ACHN (cell line): Measurements from ENCODE around the gene SNAPC2.
A peak's percentile ranks its signal among the peaks of the same experiment; 100 is the strongest.
"Not testable (repeated sequence)": the region's sequence is repeated elsewhere in the genome, so short reads cannot be mapped to it uniquely, and the experiment has no call there.

Experiments used
- DNase-seq: peaks from one replicate; pipeline ENCODE4 v3.0.0-alpha.2; 2015
- in situ Hi-C: cut with HindIII; loops from 2 replicates; pipeline ENCODE4 v1.10.0; 2017; ENCODE audit warnings: low sequenced_read_pairs, low pct_ligation_motif_present, low pct_unique_long_range_greater_than_20kb

Gene SNAPC2

DNA sequence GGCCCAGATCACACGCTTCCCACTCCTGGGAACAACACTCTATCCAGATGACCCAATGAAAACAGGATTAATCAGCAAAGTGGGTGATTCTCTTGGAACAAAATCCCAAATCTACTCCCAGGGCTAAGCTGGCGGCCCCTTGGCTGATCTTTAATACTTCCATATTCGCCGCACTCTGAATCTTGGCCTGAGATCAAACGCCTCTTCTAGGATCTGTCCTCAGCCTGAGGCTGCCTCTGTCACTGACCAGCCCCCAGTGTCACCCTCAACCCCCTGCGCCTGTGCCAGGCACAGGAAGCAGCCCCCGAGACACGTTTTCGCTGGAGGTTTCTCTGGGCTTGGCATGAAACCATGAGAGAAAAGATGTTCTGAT, 8.2 kb downstream of the SNAPC2 start:
- DNase-seq = no peak
- in situ Hi-C loops = no loop called here

GRCh38 chr19:7928741-7929701, 8.9 kb downstream of the SNAPC2 start:
- in situ Hi-C loops = no loop called here
- peak; percentile 65 for DNase-seq

GRCh38 chr19:7930030-7930429, 9.9 kb downstream of the SNAPC2 start:
- in situ Hi-C loops = not testable (repeated sequence)

GRCh38 chr19:7930765-7931164, 10.6 kb downstream of the SNAPC2 start:
- no peak for DNase-seq
- in situ Hi-C loops = no loop called here

More at GRCh38 chr19:7930030-7930429, 9.9 kb downstream of the SNAPC2 start:
- DNase-seq = not testable (repeated sequence)

DNA sequence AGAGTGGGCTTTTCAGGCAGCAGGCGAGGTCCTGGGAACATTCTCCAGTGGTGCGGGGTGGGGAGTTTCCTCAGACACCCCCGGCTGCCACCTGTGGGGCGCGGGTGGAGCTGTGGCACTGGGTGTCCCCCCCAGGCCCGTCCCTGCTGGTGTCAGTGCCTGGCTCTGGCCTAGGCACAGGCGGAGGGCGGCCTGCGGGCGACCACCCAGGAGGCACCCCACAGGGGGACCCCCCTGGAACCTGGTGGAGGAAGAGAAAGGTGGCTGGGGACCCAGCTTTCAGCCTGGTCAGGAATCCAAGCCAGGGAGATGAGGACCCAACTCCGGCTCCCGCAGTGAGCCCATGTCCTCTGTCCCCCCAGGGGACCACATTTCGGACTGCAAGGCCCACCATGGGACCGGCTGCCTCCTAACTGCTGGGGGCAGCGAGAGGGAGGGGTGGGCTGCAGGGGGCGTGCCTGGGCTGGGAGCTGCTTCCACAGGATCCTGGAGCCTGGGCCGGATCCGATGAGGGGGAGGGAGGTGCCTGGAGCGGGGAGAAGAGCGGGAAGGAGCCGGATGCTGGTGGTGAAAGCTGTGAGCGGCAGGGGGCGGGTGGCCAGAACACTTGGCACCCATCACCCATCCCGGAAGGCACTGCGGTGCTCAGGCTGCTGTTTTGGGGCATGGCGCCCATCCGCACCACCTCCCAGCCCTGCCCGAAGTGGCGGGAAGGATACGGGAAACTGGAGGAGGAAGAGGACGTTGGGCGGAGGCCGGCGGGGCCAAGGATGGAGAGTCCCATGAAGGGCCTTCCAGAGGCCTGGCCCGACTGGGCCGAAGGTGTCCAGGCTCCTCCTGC, 11.3 kb downstream of the SNAPC2 start:
- DNase-seq = no peak
- in situ Hi-C loops = no loop called here

- in situ Hi-C loops = no loop called here
- DNase-seq = no peak
These were observed 12.3 kb downstream of the SNAPC2 start for GRCh38 chr19:7932276-7932929.

- DNase-seq = no peak
- in situ Hi-C loops = no loop called here
These were observed 12.8 kb downstream of the SNAPC2 start for GRCh38 chr19:7932930-7933300.

GRCh38 chr19:7933411-7933810, 13.3 kb downstream of the SNAPC2 start:
- no peak for DNase-seq
- in situ Hi-C loops = no loop called here

DNA sequence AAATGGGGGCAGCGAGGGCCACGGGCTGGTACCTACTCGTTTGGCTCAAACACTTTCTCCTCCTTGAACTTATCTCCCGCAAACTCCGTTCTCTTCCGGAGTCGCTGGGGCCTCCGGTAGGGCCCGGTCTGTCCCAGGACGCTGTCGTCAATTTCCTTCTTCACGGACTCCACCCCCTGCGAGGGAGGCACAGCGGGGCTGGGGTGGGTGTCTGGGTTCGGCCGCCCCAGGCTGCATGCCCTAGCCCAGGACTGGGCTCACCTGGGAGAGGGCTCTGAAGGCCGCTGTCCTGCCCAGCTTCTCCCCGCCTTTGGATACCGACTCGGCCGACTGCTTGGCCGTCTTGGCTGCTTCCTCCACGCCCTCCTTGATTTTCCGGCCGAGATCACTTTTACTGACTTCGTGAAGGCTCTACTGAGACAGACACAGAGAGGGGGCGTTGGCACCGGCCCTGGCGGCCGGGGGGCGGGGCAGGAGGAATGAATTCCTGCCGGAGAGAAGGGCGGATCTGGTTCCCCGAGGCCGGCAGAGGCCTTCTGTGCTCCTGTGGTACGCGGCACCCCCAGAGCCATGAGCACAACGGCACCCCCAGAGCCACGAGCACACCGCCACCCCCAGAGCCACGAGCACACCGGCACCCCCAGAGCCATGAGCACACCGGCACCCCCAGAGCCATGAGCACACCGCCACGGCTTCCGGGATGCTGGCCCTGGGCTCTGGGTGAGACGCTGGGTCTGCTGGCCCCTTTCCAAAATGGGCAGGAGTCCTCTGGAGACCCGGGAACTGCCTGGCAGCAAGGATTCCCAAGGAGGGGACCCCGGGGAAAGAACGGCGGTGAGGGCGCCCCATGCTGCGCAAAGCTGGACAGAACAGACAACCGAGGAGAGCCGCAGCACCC, 13.9 kb downstream of the SNAPC2 start:
- in situ Hi-C loops = no loop called here
- DNase-seq = no peak

DNA sequence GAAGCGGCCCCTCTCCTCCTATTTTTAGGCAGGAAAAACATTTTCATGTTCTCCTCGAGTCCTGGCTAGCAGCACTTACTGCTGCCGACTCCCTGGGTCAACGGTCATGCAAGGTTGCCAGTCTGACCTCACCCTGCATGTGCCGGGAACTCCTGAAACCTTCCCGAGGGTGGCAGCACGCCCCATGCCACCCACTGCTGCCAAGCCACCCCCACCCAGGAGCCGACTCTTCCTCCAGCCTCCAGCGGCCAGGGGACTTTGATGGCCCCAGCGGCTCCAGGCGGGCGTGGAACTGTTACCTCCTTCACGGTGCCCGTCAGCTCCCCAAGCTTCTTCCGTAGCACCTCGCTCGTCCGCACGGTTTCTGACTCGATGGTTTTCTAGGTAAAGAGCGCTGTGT, 14.6 kb downstream of the SNAPC2 start:
- in situ Hi-C loops = no loop called here
- no peak for DNase-seq

GRCh38 chr19:7940841-7941240, 20.7 kb downstream of the SNAPC2 start:
- DNase-seq = no peak
- in situ Hi-C loops = no loop called here

DNA sequence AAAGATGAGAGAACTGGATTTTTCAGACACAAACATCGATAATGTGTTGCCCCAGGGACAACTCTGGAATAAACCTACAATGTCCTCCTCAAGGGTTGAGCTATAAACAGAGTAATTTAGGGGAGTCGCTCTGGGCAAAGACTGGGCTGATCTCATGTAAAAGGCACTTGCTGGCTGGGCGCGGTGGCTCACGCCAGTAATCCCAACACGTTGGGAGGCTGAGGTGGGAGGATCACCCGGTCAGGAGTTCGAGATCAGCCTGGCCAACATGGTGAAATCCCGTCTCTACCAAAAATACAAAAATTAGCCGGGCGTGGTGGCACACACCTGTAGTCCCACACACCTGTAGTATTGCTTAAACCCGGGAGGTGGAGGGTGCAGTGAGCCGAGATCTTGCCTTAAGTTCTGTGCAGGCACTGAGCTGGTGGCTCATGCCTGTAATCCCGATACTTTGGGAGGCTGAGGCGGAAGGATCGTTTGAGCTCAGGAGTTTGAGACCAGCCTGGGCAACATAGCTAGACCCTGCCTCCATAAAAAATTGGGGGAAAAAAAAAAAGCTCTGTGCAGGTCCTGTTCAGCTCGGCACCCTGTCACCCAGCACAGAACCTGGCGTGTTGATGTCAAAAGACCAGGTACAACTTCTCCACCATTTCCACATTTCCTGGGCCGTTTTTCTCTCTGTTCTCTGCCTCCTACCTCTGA, 21.9 kb downstream of the SNAPC2 start:
- in situ Hi-C loops = no loop called here
- DNase-seq = no peak

DNA sequence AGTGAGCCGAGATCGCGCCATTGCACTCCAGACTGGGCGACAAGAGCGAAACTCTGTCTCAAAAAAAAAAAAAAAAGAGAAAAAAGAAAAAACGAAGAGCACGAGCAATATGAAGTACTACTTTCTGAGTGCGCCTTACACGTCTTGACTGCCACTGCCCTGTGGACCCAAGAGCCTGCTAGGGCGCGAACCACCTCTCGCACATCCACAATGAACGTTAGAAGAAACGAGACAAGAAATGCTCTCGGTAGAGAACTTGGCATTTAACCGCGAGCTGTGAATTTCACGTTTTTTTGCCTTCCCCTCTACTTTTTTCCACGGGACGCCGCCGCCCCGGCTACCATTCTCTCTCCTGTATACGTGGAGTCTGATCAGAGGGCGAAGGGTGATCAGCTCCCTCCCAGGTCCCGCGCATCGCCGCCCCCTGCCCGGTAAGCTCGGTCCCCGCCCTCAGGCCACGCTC, 22.9 kb downstream of the SNAPC2 start:
- peak; percentile 22 for DNase-seq
- in situ Hi-C loops = no loop called here

GRCh38 chr19:7943444-7944176, 23.5 kb downstream of the SNAPC2 start, which contains the start of gene TIMM44:
Gene TIMM44, minus strand, starts transcription at chr19:7943666. Its CDS starts 15 bp downstream, at chr19:7943651.
- in situ Hi-C loops = no loop called here
- peak; percentile 99 for DNase-seq

- peak; percentile 87 for DNase-seq
- in situ Hi-C loops = no loop called here
These were observed 24.1 kb downstream of the SNAPC2 start for GRCh38 chr19:7944177-7944761.

DNA sequence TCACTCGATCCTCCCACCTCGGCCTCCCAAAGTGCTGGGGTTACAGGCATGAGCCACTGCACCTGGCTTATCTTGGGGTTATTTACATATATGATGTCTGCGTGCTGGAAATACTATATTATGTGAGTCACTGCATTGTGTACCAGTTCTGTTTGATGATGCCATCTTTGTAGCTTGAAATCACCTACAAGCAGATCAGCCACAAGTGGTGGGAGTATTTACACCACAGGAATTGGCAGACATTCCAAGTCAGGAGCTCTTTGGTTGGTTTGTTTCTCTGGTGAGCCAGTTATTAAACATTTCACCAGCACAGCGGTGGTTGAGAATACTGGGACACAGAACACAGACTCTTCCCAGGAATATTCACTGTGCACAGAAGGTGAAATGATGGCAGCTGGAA, 27.8 kb downstream of the SNAPC2 start:
- in situ Hi-C loops = no loop called here
- DNase-seq = no peak
